ENCODE measurements around the gene PNPLA5.

DNA sequence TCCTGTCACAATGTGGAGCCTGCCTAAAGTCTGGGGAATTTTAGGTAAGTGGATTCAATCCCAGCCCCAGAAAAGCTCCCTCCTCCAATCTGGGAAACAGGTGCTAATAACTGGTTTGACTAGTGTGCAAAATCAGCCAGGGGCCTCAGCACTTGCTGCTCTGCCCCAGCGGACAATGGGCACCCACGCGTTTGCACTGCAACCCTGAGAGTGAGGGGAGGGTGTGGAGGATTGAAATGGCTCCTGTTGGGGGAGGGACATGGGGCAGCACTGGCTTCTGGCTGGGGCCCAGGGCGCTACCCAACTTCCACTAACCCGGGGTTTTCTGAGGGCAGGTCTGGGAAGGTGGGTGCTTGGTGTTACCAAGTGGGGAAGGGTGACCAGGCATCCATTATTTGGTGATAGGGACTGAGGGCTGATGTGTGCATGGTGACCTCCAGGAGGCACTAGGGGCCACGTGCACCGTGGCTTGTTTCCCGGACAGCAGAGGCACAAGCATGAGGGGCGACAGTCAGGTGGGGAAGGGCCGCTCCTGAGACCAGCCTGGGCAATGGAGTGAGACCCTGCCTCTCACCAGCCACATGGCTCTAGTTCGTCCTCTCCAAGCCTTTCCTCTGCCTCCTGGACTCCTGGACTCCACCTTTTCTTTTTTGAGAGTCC, 4.3 kb upstream of the PNPLA5 start:
- TF ChIP-seq CTCF (IDR thresholded peaks at IDR 0.05) (no peak), POLR2AphosphoS5 (IDR thresholded peaks at IDR 0.05) (no peak)

Measured in sigmoid colon (tissue), 4 donors.